HepG2 (cell line): Measurements from ENCODE around the gene ZNF782. TPM values are rescaled to one million over a fixed set of nuclear protein-coding genes. Genes with fewer than 3 reads are reported as not detected.

Experiments
- ATAC-seq: fragments of 200-7000 bp; cut with Tn5 transposase; 3 replicates; pipeline ENCODE4 v1.9.1; 2020; ENCODE audit warnings: mild to moderate bottlenecking, moderate library complexity
- BruUV-seq: library from RNA; stranded (reverse); fragments of 400-500 nt; replicated peaks from 2 replicates; lab custom pipeline; 2021; lab: Mats Ljungman, UMichigan
- CTCF ChIA-PET: fragments of 300-600 bp; formaldehyde crosslinking; extraction: SDS; loops from one replicate; lab custom pipeline; 2021; ENCODE audit warnings: low total read pairs, inconsistent platforms, low intra/inter-chr PET ratio; lab: Yijun Ruan, JAX
- POLR2A ChIA-PET: fragments of 350-600 bp; sonication (Branson Sonifier 250); formaldehyde crosslinking; loops from one replicate; lab custom pipeline; 2020; ENCODE audit warnings: antibody characterized with exemption, inconsistent platforms; lab: Yijun Ruan, JAX
- DNase-seq: peaks from one replicate; pipeline ENCODE4 v3.0.0-alpha.2; 2015; ENCODE audit warnings: low spot score
- FAIRE-seq: peaks from 3 replicates; lab custom pipeline; 2011; peaks lifted over from hg19 to GRCh38; lab: Jason Lieb, UNC
- H2AFZ ChIP-seq: one replicate; pipeline ENCODE4 v1.6.1; 2011; ENCODE audit warnings: low read length, inconsistent platforms
- H3K27ac ChIP-seq: fragments of 300-600 bp; 3 replicates; pipeline ENCODE4 v1.8.0; 2011; ENCODE audit warnings: mixed run types, mild to moderate bottlenecking, mixed read lengths, low read length, inconsistent platforms; ENCODE audit not compliant: insufficient read depth; ENCODE audit errors: extremely low read length
- H3K27me3 ChIP-seq, 2 experiments: fragments of 200-600 bp in 1 of 2; 2 replicates in 1 of 2; 3 replicates in 1 of 2; pipeline versions ENCODE4 v1.6.0 to v1.8.0; 2011; ENCODE audit warnings: low read length in 2 of 2, mild to moderate bottlenecking in 2 of 2, moderate library complexity in 2 of 2, inconsistent platforms in 1 of 2; ENCODE audit not compliant: insufficient read depth in 2 of 2, control insufficient read depth in 1 of 2
- H3K36me3 ChIP-seq, 2 experiments: fragments of 200-600 bp in 1 of 2; replicated peaks in 1 of 2; 2 replicates in 1 of 2; 3 replicates in 1 of 2; pipeline versions ENCODE4 v1.5.1 to v1.8.0; 2011; ENCODE audit warnings: low read length in 2 of 2, inconsistent platforms in 1 of 2; ENCODE audit not compliant: insufficient read depth in 2 of 2, control insufficient read depth in 1 of 2
- H3K4me1 ChIP-seq: 2 replicates; pipeline ENCODE4 v1.5.1; 2012; ENCODE audit warnings: low read length, inconsistent platforms; ENCODE audit not compliant: insufficient read depth
- H3K4me2 ChIP-seq: 2 replicates; pipeline ENCODE4 v1.6.0; 2011; ENCODE audit warnings: low read depth, low read length, inconsistent platforms
- H3K4me3 ChIP-seq, 3 experiments: fragments of 200-600 bp in 1 of 3; sonication (generic), shearing (Covaris generic) in 1 of 3; replicated peaks in 1 of 3; 2 replicates each; pipeline ENCODE4 v1.5.1; 2011 to 2016; ENCODE audit warnings: low read length in 3 of 3, inconsistent platforms in 2 of 3, low read depth in 2 of 3, mild to moderate bottlenecking in 2 of 3, control low read depth in 1 of 3, mixed read lengths in 1 of 3; ENCODE audit not compliant: insufficient read depth in 1 of 3
- H3K79me2 ChIP-seq: one replicate; pipeline ENCODE4 v1.6.1; 2011; ENCODE audit warnings: low read length, inconsistent platforms; ENCODE audit not compliant: insufficient read depth
- H3K9ac ChIP-seq: 2 replicates; pipeline ENCODE4 v1.6.0; 2011; ENCODE audit warnings: mild to moderate bottlenecking, low read depth, low read length, inconsistent platforms; ENCODE audit not compliant: insufficient read depth
- H3K9me3 ChIP-seq: 2 replicates; pipeline ENCODE4 v1.5.1; 2012; ENCODE audit warnings: mild to moderate bottlenecking, low read length
- H4K20me1 ChIP-seq: 2 replicates; pipeline ENCODE4 v1.6.0; 2011; ENCODE audit warnings: inconsistent platforms, mild to moderate bottlenecking, low read length, moderate library complexity; ENCODE audit not compliant: insufficient read depth
- ATAD3A ChIP-seq: sonication (generic); formaldehyde crosslinking; IDR thresholded peaks from 2 replicates; pipeline ENCODE4 v1.4.0; 2020; ENCODE audit warnings: missing genetic modification reagents
- CBX1 ChIP-seq: IDR thresholded peaks from one replicate; pipeline ENCODE4 v1.6.1; 2016; ENCODE audit warnings: antibody characterized with exemption, low read depth
- ETV6 ChIP-seq: sonication (generic); formaldehyde crosslinking; conservative IDR thresholded peaks from 2 replicates; pipeline ENCODE4 v1.4.0; 2020; ENCODE audit warnings: missing genetic modification reagents
- ZFP36 ChIP-seq: fragments of 150-350 bp; IDR thresholded peaks from 2 replicates; pipeline ENCODE4 v1.6.1; 2018; ENCODE audit warnings: borderline replicate concordance, low read length, low read depth; ENCODE audit not compliant: partially characterized antibody
- ZNF234 ChIP-seq: sonication (generic); formaldehyde crosslinking; conservative IDR thresholded peaks from 2 replicates; pipeline ENCODE4 v1.5.1; 2020; ENCODE audit warnings: mild to moderate bottlenecking, missing genetic modification reagents
- ZNF292 ChIP-seq: sonication (generic); formaldehyde crosslinking; IDR thresholded peaks from 2 replicates; pipeline ENCODE4 v1.8.1; 2022; ENCODE audit warnings: mild to moderate bottlenecking, low read depth, missing genetic modification reagents, borderline replicate concordance
- WGBS: methylation state at CpG from one replicate; pipeline ENCODE4 v1.1.6; 2017; ENCODE audit warnings: low lambda C conversion rate; 5-methylcytosine and 5-hydroxymethylcytosine counted together
- in situ Hi-C: cut with HindIII; loops from 2 replicates; pipeline ENCODE4 v1.10.0; 2017; ENCODE audit warnings: low pct_unique_long_range_greater_than_20kb; ENCODE audit not compliant: extremely low pct_ligation_motif_present
- intact Hi-C: fragments of 100-400 bp; cut with micrococcal nuclease; formaldehyde crosslinking; loops from one replicate; pipeline ENCODE4 v1.10.0; 2022; ENCODE audit not compliant: unreplicated experiment
- polyA plus RNA-seq, 8 experiments: library from polyadenylated mRNA; depleted of rRNA in 3 of 8; stranded (reverse) in 7 of 8; unstranded in 1 of 8; fragments of >200 nt; fragmentation: Illumina TruSeq in 4 of 8; extraction: Trizol in 4 of 8; gene quantifications; 2 replicates each; pipeline versions ENCODE4 v1.2.1 to v1.2.3, GENCODE V29; 2011 to 2016; ENCODE audit warnings: low read depth in 4 of 8, missing spikeins in 1 of 8, mixed read lengths in 1 of 8; ENCODE audit not compliant: insufficient read depth in 1 of 8
- total RNA-seq, 5 experiments: library from RNA; depleted of rRNA; stranded (reverse); fragments of >200 nt; fragmentation: Illumina TruSeq; extraction: Trizol; gene quantifications; 2 replicates each; pipeline ENCODE4 v1.2.3, GENCODE V29; 2016; ENCODE audit warnings: low read depth in 1 of 5
- TF ChIP-seq, protein P1 (sequence below): sonication (generic); formaldehyde crosslinking; IDR thresholded peaks from 2 replicates; pipeline ENCODE4 v1.9.0; 2021; ENCODE audit warnings: missing genetic modification reagents, borderline replicate concordance

The ZNF782 gene
- total and polyA plus RNA-seq, 2 of the 13 experiments (the other 11 are each of a cell fraction or from before 2014, with no cell fraction given) = 1.4 to 4.9 TPM

GRCh38 chr9:96884443-96884842 lies 30.1 kb upstream of the ZNF782 start (continued):
- TF ChIP-seq ZFP36 (no peak), CBX1 (no peak), ZNF292 (CRISPR knock-in tag) (no peak)

- H3K9ac ChIP-seq = no peak overlapping the region
- H4K20me1 ChIP-seq = no peaks in the 10 kb centered on the region
- CTCF ChIA-PET = no interaction called here
- no peak overlapping the region for H2AFZ ChIP-seq
- H3K4me2 ChIP-seq = no peak overlapping the region
- ATAC-seq (no peak; the same call in 2 of the 3 replicates), FAIRE-seq (no peak), DNase-seq (no peak)
- intact Hi-C loops (no loop called here), in situ Hi-C loops (no loop called here)
- no peaks in the 10 kb centered on the region for H3K9me3 ChIP-seq
- 40% methylated on average over 1 of the region's 1 CpG for WGBS
- no TSS peak for BruUV-seq
- no peaks in the 10 kb centered on the region for H3K79me2 ChIP-seq
- POLR2A ChIA-PET = interaction anchor here (1.2 kb wide), 1 partner anchor 8 kb away, joined by 6 read pairs; no protein-coding TSS in a partner anchor
- TF ChIP-seq ATAD3A (CRISPR knock-in tag) (no peak), ZNF234 (CRISPR knock-in tag) (no peak), ETV6 (no peak)
- TF ChIP-seq, protein P1, sequence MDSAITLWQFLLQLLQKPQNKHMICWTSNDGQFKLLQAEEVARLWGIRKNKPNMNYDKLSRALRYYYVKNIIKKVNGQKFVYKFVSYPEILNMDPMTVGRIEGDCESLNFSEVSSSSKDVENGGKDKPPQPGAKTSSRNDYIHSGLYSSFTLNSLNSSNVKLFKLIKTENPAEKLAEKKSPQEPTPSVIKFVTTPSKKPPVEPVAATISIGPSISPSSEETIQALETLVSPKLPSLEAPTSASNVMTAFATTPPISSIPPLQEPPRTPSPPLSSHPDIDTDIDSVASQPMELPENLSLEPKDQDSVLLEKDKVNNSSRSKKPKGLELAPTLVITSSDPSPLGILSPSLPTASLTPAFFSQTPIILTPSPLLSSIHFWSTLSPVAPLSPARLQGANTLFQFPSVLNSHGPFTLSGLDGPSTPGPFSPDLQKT (CRISPR knock-in tag) = no peak
- H3K36me3 ChIP-seq = no peaks in the 10 kb centered on the region
- H3K27me3 ChIP-seq = no peaks in the 10 kb centered on the region
- peaks cover 11% of the 10 kb centered on the region for H3K4me1 ChIP-seq
- H3K4me3 ChIP-seq = no peak overlapping the region
- H3K27ac ChIP-seq = no peak overlapping the region
Measured at GRCh38 chr9:96883922-96884321, 29.6 kb upstream of the ZNF782 start.
